RWPE2 (cell line): ENCODE results near the gene MYO1D.
A peak's percentile ranks its signal among the peaks of the same experiment; 100 is the strongest.

ENCODE experiments used
- ATAC-seq: fragments of 200-7000 bp; cut with Tn5 transposase; 3 replicates; pipeline ENCODE4 v1.9.1; 2021; ENCODE audit warnings: low read depth
- DNase-seq: peaks from one replicate; pipeline ENCODE4 v3.0.0-alpha.2; 2020; ENCODE audit warnings: low spot score
- H3K27ac ChIP-seq: fragments of 450-650 bp; 2 replicates; pipeline ENCODE4 v1.5.1; 2017; ENCODE audit warnings: mild to moderate bottlenecking; ENCODE audit not compliant: poor library complexity, severe bottlenecking
- H3K27me3 ChIP-seq: fragments of 250-450 bp; sonication (Bioruptor Pico); 2 replicates; pipeline ENCODE4 v1.5.1; 2021; ENCODE audit warnings: mild to moderate bottlenecking, moderate library complexity; ENCODE audit not compliant: insufficient read depth, poor library complexity, severe bottlenecking
- H3K36me3 ChIP-seq: fragments of 250-450 bp; sonication (Bioruptor Pico); 2 replicates; pipeline ENCODE4 v1.5.1; 2020; ENCODE audit warnings: low read depth, mild to moderate bottlenecking, moderate library complexity
- H3K4me1 ChIP-seq: fragments of 250-450 bp; sonication (Bioruptor Pico); 2 replicates; pipeline ENCODE4 v1.5.1; 2021; ENCODE audit warnings: mild to moderate bottlenecking, moderate library complexity; ENCODE audit not compliant: insufficient read depth, poor library complexity, severe bottlenecking
- H3K4me3 ChIP-seq: fragments of 250-450 bp; sonication (Bioruptor Pico); 2 replicates; pipeline ENCODE4 v1.5.1; 2021; ENCODE audit warnings: mild to moderate bottlenecking, moderate library complexity; ENCODE audit not compliant: severe bottlenecking
- H3K9me3 ChIP-seq: fragments of 250-450 bp; sonication (Bioruptor Pico); 2 replicates; pipeline ENCODE4 v1.5.1; 2021; ENCODE audit warnings: mild to moderate bottlenecking, moderate library complexity; ENCODE audit not compliant: severe bottlenecking
- CTCF ChIP-seq: fragments of 450-650 bp; IDR thresholded peaks from one replicate; pipeline ENCODE4 v1.5.1; 2017; ENCODE audit warnings: mild to moderate bottlenecking, moderate library complexity; ENCODE audit not compliant: poor library complexity, severe bottlenecking

MYO1D gene

DNA sequence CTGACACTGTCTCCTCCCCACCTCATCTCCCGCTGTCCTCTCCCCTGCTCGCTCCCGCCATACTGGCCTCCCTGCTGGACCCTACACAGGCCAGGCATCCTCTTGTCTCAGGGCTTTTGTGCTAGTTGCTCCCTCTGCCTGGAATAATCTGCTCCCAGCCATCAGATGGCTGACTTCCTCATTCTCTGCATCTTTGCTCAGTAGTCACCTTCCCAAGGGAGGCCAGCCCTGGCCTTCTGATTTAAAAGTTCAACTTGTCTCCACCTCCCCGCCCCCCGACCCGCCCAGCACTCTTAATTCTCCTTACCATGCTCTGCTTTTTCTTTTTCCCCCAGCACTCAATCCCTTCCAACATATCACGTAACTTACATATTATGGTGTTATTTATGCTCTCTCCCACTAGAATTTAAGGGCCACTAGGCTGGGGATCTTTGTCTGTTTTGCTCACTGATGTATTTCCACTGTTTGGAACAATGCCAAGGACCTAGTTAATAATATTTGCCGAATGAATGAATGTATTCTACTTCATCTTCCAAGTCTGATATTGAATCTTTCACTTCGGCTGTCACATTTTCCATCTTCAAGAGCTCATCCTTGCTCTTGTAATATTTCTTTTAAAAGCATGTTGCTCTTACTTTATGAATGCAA is 211.9 kb downstream of the MYO1D start:
- Histone ChIP-seq H3K27ac (no peak overlapping the region), H3K36me3 (no peaks in the 10 kb centered on the region), H3K4me3 (no peak overlapping the region), H3K9me3 (no peaks in the 10 kb centered on the region), H3K27me3 (no peaks in the 10 kb centered on the region), H3K4me1 (no peaks in the 10 kb centered on the region)
- no peak for DNase-seq
- no peak for TF ChIP-seq CTCF
- ATAC-seq = no peak

GRCh38 chr17:32660496-32660985 is 216.4 kb downstream of the MYO1D start:
- Histone ChIP-seq H3K4me1 (no peaks in the 10 kb centered on the region), H3K27ac (no peak overlapping the region), H3K36me3 (no peaks in the 10 kb centered on the region; the same call in 1 of the 2 replicates), H3K4me3 (no peak overlapping the region), H3K9me3 (no peaks in the 10 kb centered on the region), H3K27me3 (no peaks in the 10 kb centered on the region)
- no peak for ATAC-seq
- no peak for DNase-seq
- TF ChIP-seq CTCF = no peak

DNA sequence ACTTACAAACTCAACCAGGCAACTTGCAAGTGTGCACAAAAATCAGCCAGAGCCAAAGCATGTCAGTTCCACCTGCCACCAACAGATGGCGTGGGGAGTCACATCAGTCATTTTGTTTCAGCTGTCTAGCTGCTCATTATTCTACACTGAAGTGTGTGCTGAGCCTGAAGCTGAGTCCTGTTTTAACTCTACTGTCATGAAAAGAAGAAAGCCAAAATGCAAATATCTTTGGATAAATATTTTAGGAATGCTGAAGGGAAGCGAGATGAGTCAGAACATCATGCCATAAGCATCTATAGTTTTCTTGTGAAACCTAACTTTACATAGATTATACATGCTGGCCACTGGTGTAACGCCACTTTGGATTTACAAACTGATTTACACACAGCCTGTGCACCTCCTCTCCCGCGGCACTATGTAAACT is 217.5 kb downstream of the MYO1D start:
- Histone ChIP-seq H3K36me3 (no peaks in the 10 kb centered on the region; the same call in 1 of the 2 replicates), H3K4me3 (no peak overlapping the region), H3K27me3 (no peaks in the 10 kb centered on the region), H3K9me3 (no peaks in the 10 kb centered on the region), H3K4me1 (no peaks in the 10 kb centered on the region), H3K27ac (no peak overlapping the region)
- peak; percentile 90 for TF ChIP-seq CTCF
- DNase-seq (no peak), ATAC-seq (peak; percentile 51; the same call in 2 of the 3 replicates)

DNA sequence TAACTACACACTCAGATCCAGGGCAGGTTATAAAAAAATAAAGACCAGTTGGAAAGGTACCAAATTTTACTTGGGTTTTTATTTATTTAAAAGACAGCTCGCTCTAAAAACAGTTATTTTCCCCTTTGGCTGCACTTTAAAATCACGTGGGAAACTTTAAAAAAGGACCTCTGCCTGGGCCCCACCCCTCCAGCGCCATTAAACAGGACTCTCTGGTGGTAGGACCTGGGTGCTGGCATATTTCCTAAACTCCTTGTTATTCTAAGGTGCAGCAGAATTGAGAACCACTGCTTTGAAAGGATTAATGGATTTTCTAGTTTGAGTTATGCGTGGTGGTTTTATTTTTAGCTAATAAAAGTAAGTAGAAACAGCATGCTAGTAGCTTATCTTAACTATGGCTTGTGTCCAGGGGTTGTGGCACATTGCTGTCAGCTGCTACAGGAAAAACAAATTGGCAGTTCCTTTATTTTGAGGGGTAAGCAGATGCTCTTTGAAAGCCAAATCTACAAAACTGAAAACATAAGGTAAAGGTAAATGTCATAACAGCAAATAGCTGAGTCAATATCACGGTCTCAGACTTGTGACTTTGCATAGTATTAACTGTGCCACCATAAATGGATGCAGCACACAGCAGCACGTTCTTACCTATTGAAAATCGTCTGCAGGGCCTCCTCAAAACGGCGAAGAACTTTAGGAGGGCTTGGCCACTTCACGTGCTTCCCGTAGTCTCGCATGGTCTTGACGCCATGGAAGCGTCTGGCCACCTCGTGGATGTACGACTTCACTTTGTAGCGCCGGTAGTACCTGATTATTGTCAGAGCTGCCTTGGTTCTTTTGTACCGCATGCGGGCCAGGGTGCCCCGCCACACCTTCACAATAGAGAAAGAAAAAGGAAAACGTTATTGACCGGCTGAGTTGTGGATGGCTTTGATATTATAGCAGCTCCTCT is 218.2 kb downstream of the MYO1D start:
- H3K4me3 ChIP-seq = no peak overlapping the region
- no peaks in the 10 kb centered on the region for H3K27me3 ChIP-seq
- DNase-seq (no peak), ATAC-seq (no peak)
- no peak for TF ChIP-seq CTCF
- H3K36me3 ChIP-seq = peaks cover 5% of the 10 kb centered on the region
- H3K27ac ChIP-seq = no peak overlapping the region
- no peaks in the 10 kb centered on the region for H3K9me3 ChIP-seq
- no peaks in the 10 kb centered on the region for H3K4me1 ChIP-seq
